Transverse colon (tissue), 4 donors: Measurements from ENCODE around the gene SNX27. TPM values are rescaled to one million over a fixed set of nuclear protein-coding genes. Genes with fewer than 3 reads are reported as not detected.

Experiments
- DNase-seq: peaks from one replicate; pipeline ENCODE4 v3.0.0-alpha.2; 2019
- H3K27ac ChIP-seq, 4 donors: fragments of 200-600 bp; sonication (generic); 2 replicates each; pipeline ENCODE4 v1.5.1; 2016 to 2018; ENCODE audit warnings: inconsistent platforms in 4 of 4
- H3K27me3 ChIP-seq: fragments of 200-600 bp; sonication (generic); 2 replicates; pipeline ENCODE4 v1.5.1; 2017; ENCODE audit warnings: inconsistent platforms
- H3K36me3 ChIP-seq, 4 donors: fragments of 200-600 bp; sonication (generic); 2 replicates each; pipeline ENCODE4 v1.5.1; 2017 to 2019; ENCODE audit warnings: inconsistent platforms in 4 of 4
- H3K4me1 ChIP-seq, 4 donors: fragments of 200-600 bp; sonication (generic); 2 replicates each; pipeline ENCODE4 v1.5.1; 2017 to 2020; ENCODE audit warnings: inconsistent platforms in 4 of 4
- H3K4me3 ChIP-seq, 4 donors: fragments of 200-600 bp; sonication (generic); 1 replicate in 1 of 4; 2 replicates in 3 of 4; pipeline versions ENCODE4 v1.5.1 to v1.6.1; 2017 to 2019; ENCODE audit warnings: inconsistent platforms in 4 of 4
- H3K9me3 ChIP-seq, 2 donors: fragments of 200-600 bp; sonication (generic); 2 replicates each; pipeline ENCODE4 v1.5.1; 2017 to 2019; ENCODE audit warnings: inconsistent platforms in 2 of 2
- CTCF ChIP-seq, 5 experiments: fragments of 200-600 bp in 3 of 5; fragments of 450-650 bp in 2 of 5; sonication (generic) in 3 of 5; IDR thresholded peaks; 1 replicate in 2 of 5; 2 replicates in 3 of 5; pipeline ENCODE4 v1.5.1; 2016 to 2017; ENCODE audit warnings: antibody characterized with exemption in 5 of 5, inconsistent platforms in 3 of 5, mild to moderate bottlenecking in 2 of 5, moderate library complexity in 1 of 5
- EP300 ChIP-seq: sonication (generic); formaldehyde crosslinking; IDR thresholded peaks from one replicate; pipeline ENCODE4 v1.6.1; 2017; ENCODE audit warnings: antibody characterized with exemption, low read depth
- POLR2A ChIP-seq: fragments of 450-650 bp; IDR thresholded peaks from one replicate; pipeline ENCODE4 v1.6.1; 2016; ENCODE audit warnings: antibody characterized with exemption, mild to moderate bottlenecking, moderate library complexity
- POLR2AphosphoS5 ChIP-seq, 3 donors: sonication (generic); formaldehyde crosslinking; IDR thresholded peaks; one replicate each; pipeline ENCODE4 v1.6.1; 2016; ENCODE audit warnings: antibody characterized with exemption in 3 of 3
- WGBS, 2 donors: methylation state at CpG; one replicate each; pipeline ENCODE4 v1.1.5; 2018; ENCODE audit warnings: low coverage in 1 of 2; 5-methylcytosine and 5-hydroxymethylcytosine counted together
- in situ Hi-C, 4 donors: fragments of 200-750 bp; cut with MboI; loops; one replicate each; pipeline versions ENCODE4 v1.15.0 to v1.15.1; 2017; ENCODE audit warnings: low sequenced_read_pairs in 3 of 4, low pct_ligation_motif_present in 1 of 4, low pct_unique_long_range_greater_than_20kb in 1 of 4
- intact Hi-C: fragments of 100-400 bp; cut with DNase I; formaldehyde crosslinking; loops from one replicate; pipeline ENCODE4 v1.15.1; 2023; ENCODE audit warnings: low total_unique reads
- total RNA-seq, 4 donors: library from RNA; depleted of rRNA; stranded (reverse); fragments of >200 nt; gene quantifications; one replicate each; pipeline ENCODE4 v1.1.0, GENCODE V29; 2016

Gene SNX27
- total RNA-seq, 4 donors from 2014 or later = 11.5 to 37.0 (median 24.6) TPM

DNA sequence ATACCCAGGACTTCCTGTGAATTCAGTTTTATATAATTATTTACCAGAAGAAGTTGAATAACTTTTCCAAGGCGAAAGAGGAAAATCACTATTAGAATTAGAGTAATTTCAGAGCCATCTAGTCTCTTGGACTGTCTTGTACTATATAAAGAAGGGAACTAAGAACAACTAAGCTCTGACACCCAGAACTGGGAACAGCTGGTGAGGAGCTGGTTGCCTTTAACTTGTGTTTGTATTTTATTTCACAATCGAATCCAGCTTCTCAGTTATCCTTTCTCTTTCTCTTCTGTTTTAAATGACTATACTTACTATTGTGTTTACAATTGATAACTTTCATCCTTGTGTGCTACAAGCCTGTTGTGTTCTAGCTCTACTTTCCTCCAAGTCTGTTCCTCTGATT, 8.4 kb downstream of the SNX27 start:
- intact Hi-C loops (no loop called here), in situ Hi-C loops (no loop called here)
- TF ChIP-seq CTCF (IDR thresholded peaks at IDR 0.05) (no peak), EP300 (no peak), POLR2AphosphoS5 (IDR thresholded peaks at IDR 0.05) (no peak), POLR2A (no peak)
- WGBS, 2 donors = 35 to 45% methylated on average over 2 of the region's 2 CpGs
- H3K4me1 ChIP-seq = peaks cover 9 to 78% (median 36%) of the 10 kb centered on the region in 4 donors
- no peaks in the 10 kb centered on the region for H3K36me3 ChIP-seq
- H3K27me3 ChIP-seq = no peaks in the 10 kb centered on the region
- peak overlapping the region; percentile 53 to 74 (median 72) for H3K27ac ChIP-seq
- H3K9me3 ChIP-seq = no peaks in the 10 kb centered on the region
- DNase-seq = no peak
- no peak overlapping the region for H3K4me3 ChIP-seq

DNA sequence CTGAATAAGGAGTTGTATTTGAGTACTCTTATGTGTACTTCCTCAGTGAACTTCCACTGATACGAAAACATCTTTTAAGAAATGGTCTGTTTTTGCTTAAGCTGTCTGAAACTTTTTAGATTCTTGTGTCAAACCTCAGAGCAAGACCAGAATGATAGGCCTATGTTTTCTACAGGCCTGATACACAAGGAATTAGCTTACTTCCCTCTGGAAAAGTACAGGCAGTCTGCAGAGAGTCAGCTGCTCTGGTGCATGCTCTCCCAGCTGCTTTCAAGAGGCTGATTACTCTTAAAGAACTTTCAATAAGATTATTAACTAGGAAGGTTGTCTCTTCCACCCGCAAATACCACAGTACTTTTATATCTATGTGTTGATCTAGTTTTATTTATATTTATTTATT, 9.5 kb downstream of the SNX27 start:
- in situ Hi-C loops = no loop called here
- H3K27ac ChIP-seq = peak overlapping the region; percentile 53 to 74 (median 72)
- WGBS, 2 donors = 68 to 72% methylated on average over 2 of the region's 2 CpGs

GRCh38 chr1:151624783-151625182, 12.9 kb downstream of the SNX27 start:
- H3K9me3 ChIP-seq = no peaks in the 10 kb centered on the region
- DNase-seq = no peak
- no peak overlapping the region for H3K27ac ChIP-seq
- in situ Hi-C loops (no loop called here), intact Hi-C loops (no loop called here)
- H3K27me3 ChIP-seq = no peaks in the 10 kb centered on the region
- H3K4me3 ChIP-seq = no peak overlapping the region
- H3K4me1 ChIP-seq = peaks cover 0 to 33% (median 14%) of the 10 kb centered on the region in 4 donors
- H3K36me3 ChIP-seq = no peaks in the 10 kb centered on the region
- 88 to 90% methylated on average over 3 of the region's 3 CpGs for WGBS, 2 donors
- TF ChIP-seq POLR2AphosphoS5 (IDR thresholded peaks at IDR 0.05) = no peak
- TF ChIP-seq CTCF (IDR thresholded peaks at IDR 0.05) = no peak
- TF ChIP-seq POLR2A = no peak
- no peak for TF ChIP-seq EP300

More for the DNA sequence above, 9.5 kb downstream of the SNX27 start:
- intact Hi-C loops = no loop called here
- no peak for TF ChIP-seq POLR2AphosphoS5 (IDR thresholded peaks at IDR 0.05)
- TF ChIP-seq CTCF (IDR thresholded peaks at IDR 0.05) = no peak
- no peak for TF ChIP-seq POLR2A
- no peak for TF ChIP-seq EP300
- H3K36me3 ChIP-seq = no peaks in the 10 kb centered on the region
- no peaks in the 10 kb centered on the region for H3K9me3 ChIP-seq
- H3K27me3 ChIP-seq = no peaks in the 10 kb centered on the region
- H3K4me1 ChIP-seq = peaks cover 9 to 67% (median 34%) of the 10 kb centered on the region in 4 donors
- DNase-seq = no peak
- no peak overlapping the region for H3K4me3 ChIP-seq

DNA sequence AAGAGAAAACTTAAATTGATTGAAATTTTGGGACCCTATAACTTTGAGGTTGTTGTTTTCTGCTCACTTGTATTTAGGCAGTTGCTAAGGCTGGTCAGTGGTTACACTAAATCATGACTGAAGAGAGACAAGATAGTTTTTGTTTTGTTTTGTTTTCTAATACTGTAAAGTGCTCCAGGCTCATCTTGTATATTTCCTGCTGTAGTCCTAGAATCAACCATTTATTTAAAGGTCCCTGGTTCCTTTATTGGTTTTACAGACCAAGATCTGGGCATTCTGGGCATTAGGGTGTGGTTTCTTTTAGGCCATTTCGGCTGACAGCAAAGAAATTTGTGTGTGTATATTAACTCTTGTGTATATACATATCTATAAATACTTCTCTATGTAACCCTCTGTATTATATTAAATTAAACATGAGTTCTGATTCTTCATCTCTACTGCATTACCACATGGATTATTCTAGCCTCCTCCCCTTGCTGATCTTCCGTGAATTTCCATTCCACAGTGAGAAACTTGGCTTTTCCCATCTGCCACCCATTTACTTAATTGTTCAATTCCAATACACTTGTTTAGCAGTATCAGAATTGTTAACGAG, 15.0 kb downstream of the SNX27 start:
- Histone ChIP-seq H3K36me3 (no peaks in the 10 kb centered on the region), H3K9me3 (no peaks in the 10 kb centered on the region), H3K4me1 (peaks cover 0 to 13% (median 0%) of the 10 kb centered on the region in 4 donors), H3K27ac (no peak overlapping the region), H3K4me3 (no peak overlapping the region), H3K27me3 (no peaks in the 10 kb centered on the region)
- in situ Hi-C loops (no loop called here), intact Hi-C loops (no loop called here)
- 66 to 86% methylated on average over 3 of the region's 3 CpGs for WGBS, 2 donors
- no peak for TF ChIP-seq CTCF (IDR thresholded peaks at IDR 0.05)
- TF ChIP-seq EP300 = no peak
- no peak for TF ChIP-seq POLR2AphosphoS5 (IDR thresholded peaks at IDR 0.05)
- TF ChIP-seq POLR2A = no peak
- no peak for DNase-seq
